ENCODE results near the gene COG4.

COG4 gene

GRCh38 chr16:70480127-70481105 is 42.9 kb downstream of the COG4 start:
- Histone ChIP-seq H3K27ac (ENCODE audit: low read length) (no peak overlapping the region), H3K9me3 (ENCODE audit: control insufficient read depth in 2 of 2, low read length in 2 of 2) (no peaks in the 10 kb centered on the region), H3K27me3 (ENCODE audit: control insufficient read depth in 1 of 2, insufficient read depth in 2 of 2, low read length in 2 of 2) (no peaks in the 10 kb centered on the region), H3K9ac (ENCODE audit: low read length in 2 of 2) (no peak overlapping the region), H3K4me1 (ENCODE audit: control insufficient read depth, insufficient read depth, low read length) (peaks cover 10% of the 10 kb centered on the region), H3K4me3 (ENCODE audit: low read length in 2 of 2) (no peak overlapping the region), H3K36me3 (ENCODE audit: control insufficient read depth in 2 of 2, insufficient read depth in 2 of 2, low read length in 2 of 2) (peaks cover 34 to 45% of the 10 kb centered on the region in 2 donors)

- H3K9ac ChIP-seq (ENCODE audit: low read length in 2 of 2) = no peak overlapping the region
- no peak overlapping the region for H3K27ac ChIP-seq (ENCODE audit: low read length)
- H3K27me3 ChIP-seq (ENCODE audit: control insufficient read depth in 1 of 2, insufficient read depth in 2 of 2, low read length in 2 of 2) = no peaks in the 10 kb centered on the region
- no peaks in the 10 kb centered on the region for H3K9me3 ChIP-seq (ENCODE audit: control insufficient read depth in 2 of 2, low read length in 2 of 2)
- H3K4me3 ChIP-seq (ENCODE audit: low read length in 2 of 2) = no peak overlapping the region
- H3K36me3 ChIP-seq (ENCODE audit: control insufficient read depth in 2 of 2, insufficient read depth in 2 of 2, low read length in 2 of 2) = peaks cover 36 to 49% of the 10 kb centered on the region in 2 donors
- H3K4me1 ChIP-seq (ENCODE audit: control insufficient read depth, insufficient read depth, low read length) = peaks cover 10% of the 10 kb centered on the region
Observed at GRCh38 chr16:70478912-70479341, 44.4 kb downstream of the COG4 start.

- Histone ChIP-seq H3K4me3 (ENCODE audit: low read length in 2 of 2) (no peak overlapping the region), H3K9ac (ENCODE audit: low read length in 2 of 2) (no peak overlapping the region), H3K9me3 (ENCODE audit: control insufficient read depth in 2 of 2, low read length in 2 of 2) (no peaks in the 10 kb centered on the region), H3K27me3 (ENCODE audit: control insufficient read depth in 1 of 2, insufficient read depth in 2 of 2, low read length in 2 of 2) (no peaks in the 10 kb centered on the region), H3K36me3 (ENCODE audit: control insufficient read depth in 2 of 2, insufficient read depth in 2 of 2, low read length in 2 of 2) (peaks cover 38 to 47% of the 10 kb centered on the region in 2 donors), H3K27ac (ENCODE audit: low read length) (no peak overlapping the region), H3K4me1 (ENCODE audit: control insufficient read depth, insufficient read depth, low read length) (peaks cover 10% of the 10 kb centered on the region)
Observed at GRCh38 chr16:70478169-70478568, 45.2 kb downstream of the COG4 start.

- Histone ChIP-seq H3K4me3 (ENCODE audit: low read length in 2 of 2) (no peak overlapping the region), H3K36me3 (ENCODE audit: control insufficient read depth in 2 of 2, insufficient read depth in 2 of 2, low read length in 2 of 2) (peaks cover 36 to 37% of the 10 kb centered on the region in 2 donors), H3K4me1 (ENCODE audit: control insufficient read depth, insufficient read depth, low read length) (peaks cover 10% of the 10 kb centered on the region), H3K9me3 (ENCODE audit: control insufficient read depth in 2 of 2, low read length in 2 of 2) (no peaks in the 10 kb centered on the region), H3K27ac (ENCODE audit: low read length) (no peak overlapping the region), H3K9ac (ENCODE audit: low read length in 2 of 2) (no peak overlapping the region), H3K27me3 (ENCODE audit: control insufficient read depth in 1 of 2, insufficient read depth in 2 of 2, low read length in 2 of 2) (no peaks in the 10 kb centered on the region)
Observed at GRCh38 chr16:70476272-70477020, 46.9 kb downstream of the COG4 start.

GRCh38 chr16:70475054-70475871 is 48.1 kb downstream of the COG4 start:
- no peaks in the 10 kb centered on the region for H3K9me3 ChIP-seq (ENCODE audit: control insufficient read depth in 2 of 2, low read length in 2 of 2)
- H3K4me1 ChIP-seq (ENCODE audit: control insufficient read depth, insufficient read depth, low read length) = peaks cover 10% of the 10 kb centered on the region
- no peaks in the 10 kb centered on the region for H3K27me3 ChIP-seq (ENCODE audit: control insufficient read depth in 1 of 2, insufficient read depth in 2 of 2, low read length in 2 of 2)
- no peak overlapping the region for H3K9ac ChIP-seq (ENCODE audit: low read length in 2 of 2)
- H3K27ac ChIP-seq (ENCODE audit: low read length) = no peak overlapping the region
- H3K4me3 ChIP-seq (ENCODE audit: low read length in 2 of 2) = no peak overlapping the region
- H3K36me3 ChIP-seq (ENCODE audit: control insufficient read depth in 2 of 2, insufficient read depth in 2 of 2, low read length in 2 of 2) = peaks cover 26 to 33% of the 10 kb centered on the region in 2 donors

- Histone ChIP-seq H3K9ac (ENCODE audit: low read length in 2 of 2) (no peak overlapping the region), H3K36me3 (ENCODE audit: control insufficient read depth in 2 of 2, insufficient read depth in 2 of 2, low read length in 2 of 2) (peaks cover 18 to 29% of the 10 kb centered on the region in 2 donors), H3K27me3 (ENCODE audit: control insufficient read depth in 1 of 2, insufficient read depth in 2 of 2, low read length in 2 of 2) (no peaks in the 10 kb centered on the region), H3K4me1 (ENCODE audit: control insufficient read depth, insufficient read depth, low read length) (peaks cover 10% of the 10 kb centered on the region), H3K9me3 (ENCODE audit: control insufficient read depth in 2 of 2, low read length in 2 of 2) (no peaks in the 10 kb centered on the region), H3K27ac (ENCODE audit: low read length) (no peak overlapping the region), H3K4me3 (ENCODE audit: low read length in 2 of 2) (no peak overlapping the region)
Observed at GRCh38 chr16:70474320-70475053, 48.9 kb downstream of the COG4 start.

- Histone ChIP-seq H3K4me3 (ENCODE audit: low read length in 2 of 2) (no peak overlapping the region), H3K36me3 (ENCODE audit: control insufficient read depth in 2 of 2, insufficient read depth in 2 of 2, low read length in 2 of 2) (peaks cover 16 to 24% of the 10 kb centered on the region in 2 donors), H3K27me3 (ENCODE audit: control insufficient read depth in 1 of 2, insufficient read depth in 2 of 2, low read length in 2 of 2) (no peaks in the 10 kb centered on the region), H3K9me3 (ENCODE audit: control insufficient read depth in 2 of 2, low read length in 2 of 2) (no peaks in the 10 kb centered on the region), H3K4me1 (ENCODE audit: control insufficient read depth, insufficient read depth, low read length) (peaks cover 7% of the 10 kb centered on the region), H3K27ac (ENCODE audit: low read length) (no peak overlapping the region), H3K9ac (ENCODE audit: low read length in 2 of 2) (no peak overlapping the region)
Observed at GRCh38 chr16:70473446-70474319, 49.7 kb downstream of the COG4 start.

- no peak overlapping the region for H3K27ac ChIP-seq (ENCODE audit: low read length)
- H3K9ac ChIP-seq (ENCODE audit: low read length in 2 of 2) = no peak overlapping the region
- H3K36me3 ChIP-seq (ENCODE audit: control insufficient read depth in 2 of 2, insufficient read depth in 2 of 2, low read length in 2 of 2) = peaks cover 12 to 24% of the 10 kb centered on the region in 2 donors
- no peak overlapping the region for H3K4me3 ChIP-seq (ENCODE audit: low read length in 2 of 2)
- no peaks in the 10 kb centered on the region for H3K27me3 ChIP-seq (ENCODE audit: control insufficient read depth in 1 of 2, insufficient read depth in 2 of 2, low read length in 2 of 2)
- no peaks in the 10 kb centered on the region for H3K9me3 ChIP-seq (ENCODE audit: control insufficient read depth in 2 of 2, low read length in 2 of 2)
- peaks cover 5% of the 10 kb centered on the region for H3K4me1 ChIP-seq (ENCODE audit: control insufficient read depth, insufficient read depth, low read length)
Observed at GRCh38 chr16:70472786-70473433, 50.4 kb downstream of the COG4 start.

GRCh38 chr16:70470927-70471341 is 52.4 kb downstream of the COG4 start:
- Histone ChIP-seq H3K4me1 (ENCODE audit: control insufficient read depth, insufficient read depth, low read length) (no peaks in the 10 kb centered on the region), H3K9ac (ENCODE audit: low read length in 2 of 2) (no peak overlapping the region), H3K27me3 (ENCODE audit: control insufficient read depth in 1 of 2, insufficient read depth in 2 of 2, low read length in 2 of 2) (no peaks in the 10 kb centered on the region), H3K27ac (ENCODE audit: low read length) (no peak overlapping the region), H3K36me3 (ENCODE audit: control insufficient read depth in 2 of 2, insufficient read depth in 2 of 2, low read length in 2 of 2) (peaks cover 12 to 16% of the 10 kb centered on the region in 2 donors), H3K9me3 (ENCODE audit: control insufficient read depth in 2 of 2, low read length in 2 of 2) (no peaks in the 10 kb centered on the region), H3K4me3 (ENCODE audit: low read length in 2 of 2) (no peak overlapping the region)
